K562 (cell line): ENCODE measurements around the gene TBC1D17. TPM values are rescaled to one million over a fixed set of nuclear protein-coding genes. Genes with fewer than 3 reads are reported as not detected.

ENCODE experiments used
- ATAC-seq: fragments of 200-7000 bp; cut with Tn5 transposase; 3 replicates; pipeline ENCODE4 v1.9.1; 2020; ENCODE audit warnings: moderate library complexity
- BruUV-seq: library from RNA; stranded (reverse); fragments of 400-500 nt; replicated peaks from 2 replicates; lab custom pipeline; 2021; lab: Mats Ljungman, UMichigan
- CTCF ChIA-PET: fragments of 300-600 bp; formaldehyde crosslinking; extraction: SDS; loops from one replicate; lab custom pipeline; 2021; ENCODE audit warnings: low intra/inter-chr PET ratio; lab: Yijun Ruan, JAX
- POLR2A ChIA-PET: fragments of 300-600, 350-650 bp; sonication (Branson Sonifier 250); formaldehyde crosslinking; extraction: SDS; loops from one replicate; lab custom pipeline; 2021; ENCODE audit warnings: antibody characterized with exemption, inconsistent platforms; lab: Yijun Ruan, JAX
- DNase-seq, 4 experiments: peaks; one replicate each; pipeline versions ENCODE4 v3.0.0 to v3.0.0-alpha.2; 2011 to 2018; ENCODE audit warnings: low spot score in 3 of 4, mixed read lengths in 3 of 4; ENCODE audit errors: extremely low read depth in 1 of 4
- FAIRE-seq: peaks from 2 replicates; lab custom pipeline; 2011; peaks lifted over from hg19 to GRCh38; lab: Jason Lieb, UNC
- H2AFZ ChIP-seq: 2 replicates; pipeline ENCODE4 v1.6.0; 2011; ENCODE audit warnings: low read depth, low read length, control low read depth, inconsistent platforms
- H3K27ac ChIP-seq: fragments of 200-600 bp; 3 replicates; pipeline ENCODE4 v1.8.0; 2011; ENCODE audit warnings: low read depth, mild to moderate bottlenecking, control low read depth, inconsistent platforms, low read length, moderate library complexity, mixed read lengths; ENCODE audit errors: extremely low read depth
- H3K27me3 ChIP-seq, 2 experiments: fragments of 300-600 bp in 1 of 2; 2 replicates in 1 of 2; 3 replicates in 1 of 2; pipeline versions ENCODE4 v1.6.0 to v1.8.0; 2011; ENCODE audit warnings: inconsistent platforms in 2 of 2, low read length in 2 of 2, mild to moderate bottlenecking in 1 of 2, mixed read lengths in 1 of 2, moderate library complexity in 1 of 2; ENCODE audit not compliant: control insufficient read depth in 2 of 2, insufficient read depth in 2 of 2
- H3K36me3 ChIP-seq: fragments of 300-600 bp; 3 replicates; pipeline ENCODE4 v1.8.0; 2011; ENCODE audit warnings: mild to moderate bottlenecking, low read length, inconsistent platforms; ENCODE audit not compliant: control insufficient read depth, insufficient read depth
- H3K4me1 ChIP-seq, 2 experiments: fragments of 200-600 bp in 1 of 2; replicated peaks in 1 of 2; 2 replicates in 1 of 2; 3 replicates in 1 of 2; pipeline versions ENCODE4 v1.5.1 to v1.8.0; 2011; ENCODE audit warnings: inconsistent platforms in 2 of 2, low read length in 2 of 2, mild to moderate bottlenecking in 1 of 2, mixed read lengths in 1 of 2, moderate library complexity in 1 of 2; ENCODE audit not compliant: control insufficient read depth in 2 of 2, insufficient read depth in 2 of 2
- H3K4me2 ChIP-seq: 2 replicates; pipeline ENCODE4 v1.6.1; 2011; ENCODE audit warnings: low read length, control low read depth, inconsistent platforms, mixed read lengths; ENCODE audit not compliant: insufficient read depth
- H3K4me3 ChIP-seq: fragments of 200-600 bp; sonication (generic), shearing (Covaris generic); 2 replicates; pipeline ENCODE4 v1.5.1; 2016; ENCODE audit warnings: control low read depth, inconsistent platforms
- H3K79me2 ChIP-seq: fragments of 200-600 bp; 3 replicates; pipeline ENCODE4 v1.8.0; 2011; ENCODE audit warnings: low read length, inconsistent platforms; ENCODE audit not compliant: control insufficient read depth, insufficient read depth
- H3K9ac ChIP-seq, 2 experiments: 2 replicates each; pipeline versions ENCODE4 v1.6.0 to v1.6.1; 2011; ENCODE audit warnings: low read depth in 2 of 2, low read length in 2 of 2, control low read depth in 1 of 2, inconsistent platforms in 1 of 2, mild to moderate bottlenecking in 1 of 2, mixed read lengths in 1 of 2; ENCODE audit not compliant: insufficient read depth in 1 of 2
- H3K9me1 ChIP-seq: one replicate; pipeline ENCODE4 v1.6.0; 2011; ENCODE audit warnings: inconsistent platforms, mild to moderate bottlenecking, low read length, moderate library complexity; ENCODE audit not compliant: control insufficient read depth, insufficient read depth
- H3K9me3 ChIP-seq: replicated peaks from 2 replicates; pipeline ENCODE4 v1.5.1; 2011; ENCODE audit warnings: low read depth, low read length, inconsistent platforms; ENCODE audit not compliant: control insufficient read depth, insufficient read depth
- H4K20me1 ChIP-seq: replicated peaks from 2 replicates; pipeline ENCODE4 v1.6.1; 2011; ENCODE audit warnings: low read length, inconsistent platforms, mixed read lengths; ENCODE audit not compliant: control insufficient read depth, insufficient read depth
- CCNT2 ChIP-seq: IDR thresholded peaks from 2 replicates; pipeline ENCODE4 v1.6.1; 2011; ENCODE audit warnings: borderline replicate concordance, low read depth, mild to moderate bottlenecking, moderate library complexity, mixed read lengths, low read length; ENCODE audit not compliant: insufficient read length; ENCODE audit errors: extremely low read depth
- DNMT1 ChIP-seq: fragments of 450-650 bp; IDR thresholded peaks from 2 replicates; pipeline ENCODE4 v1.6.1; 2016; ENCODE audit warnings: antibody characterized with exemption, mild to moderate bottlenecking
- ELF2 ChIP-seq: fragments of 250-450 bp; sonication (Bioruptor Pico); IDR thresholded peaks from 2 replicates; pipeline ENCODE4 v1.5.0; 2021; ENCODE audit warnings: mild to moderate bottlenecking
- ETV1 ChIP-seq: fragments of 450-650 bp; conservative IDR thresholded peaks from 2 replicates; pipeline ENCODE4 v1.6.1; 2016; ENCODE audit warnings: missing genetic modification characterization, control low read depth, low read depth, missing compliant biosample characterization
- FOXK2 ChIP-seq, 2 experiments: fragments of 450-650 bp; IDR thresholded peaks in 1 of 2; conservative IDR thresholded peaks in 1 of 2; 2 replicates each; pipeline ENCODE4 v1.6.1; 2016; ENCODE audit warnings: low read depth in 2 of 2, mild to moderate bottlenecking in 1 of 2
- MYBL2 ChIP-seq, 2 experiments: fragments of 450-650 bp in 1 of 2; sonication (generic) in 1 of 2; formaldehyde crosslinking in 1 of 2; IDR thresholded peaks; 2 replicates each; pipeline versions ENCODE4 v1.6.1 to v1.8.1; 2017 to 2022; ENCODE audit warnings: borderline replicate concordance in 1 of 2, inconsistent platforms in 1 of 2, low read depth in 1 of 2, mild to moderate bottlenecking in 1 of 2, missing genetic modification reagents in 1 of 2, moderate library complexity in 1 of 2
- NFATC3 ChIP-seq: fragments of 450-650 bp; IDR thresholded peaks from 2 replicates; pipeline ENCODE4 v1.6.1; 2017; ENCODE audit warnings: mild to moderate bottlenecking
- PHF8 ChIP-seq: fragments of 200-600 bp; sonication (generic); IDR thresholded peaks from 2 replicates; pipeline ENCODE4 v1.6.1; 2012; ENCODE audit warnings: mixed run types, mild to moderate bottlenecking, inconsistent platforms, low read length, moderate library complexity, borderline replicate concordance
- RAD51 ChIP-seq: fragments of 450-650 bp; IDR thresholded peaks from 2 replicates; pipeline ENCODE4 v1.7.1; 2016; ENCODE audit warnings: low read depth, mild to moderate bottlenecking, borderline replicate concordance
- SMAD3 ChIP-seq: fragments of 450-650 bp; formaldehyde crosslinking; conservative IDR thresholded peaks from 2 replicates; pipeline ENCODE4 v1.4.0; 2020; ENCODE audit warnings: mild to moderate bottlenecking
- TCF7 ChIP-seq: sonication (generic); IDR thresholded peaks from 2 replicates; pipeline ENCODE4 v1.6.1; 2016; ENCODE audit warnings: antibody characterized with exemption, borderline replicate concordance
- TEAD1 ChIP-seq, 2 experiments: fragments of 450-650 bp in 1 of 2; sonication (generic) in 1 of 2; formaldehyde crosslinking; IDR thresholded peaks; 2 replicates each; pipeline versions ENCODE4 v1.4.0 to v1.8.0; 2020 to 2022; ENCODE audit warnings: mild to moderate bottlenecking in 2 of 2, missing genetic modification reagents in 1 of 2
- ZNF696 ChIP-seq: fragments of 250-450 bp; sonication (Bioruptor Pico); conservative IDR thresholded peaks from 2 replicates; pipeline ENCODE4 v1.4.0; 2020; ENCODE audit warnings: mild to moderate bottlenecking, moderate library complexity
- ZNF699 ChIP-seq: fragments of 250-450 bp; sonication (Bioruptor Pico); IDR thresholded peaks from 2 replicates; pipeline ENCODE4 v1.8.0; 2021; ENCODE audit warnings: mild to moderate bottlenecking, moderate library complexity; ENCODE audit not compliant: insufficient replicate concordance
- WGBS: fragments of 100-300 bp; shearing (Covaris generic); methylation state at CpG from one replicate; pipeline ENCODE4 v1.1.6; 2016; ENCODE audit warnings: low coverage, mixed read lengths; ENCODE audit not compliant: insufficient coverage; ENCODE audit errors: missing lambda C conversion rate; 5-methylcytosine and 5-hydroxymethylcytosine counted together
- in situ Hi-C: fragments of 300-500 bp; cut with MboI; formaldehyde crosslinking; loops from 4 replicates; pipeline ENCODE4 v1.15.0; 2018; ENCODE audit warnings: inconsistent platforms, mixed read lengths
- intact Hi-C: fragments of 100-400 bp; cut with micrococcal nuclease; formaldehyde crosslinking; loops from 2 replicates; pipeline ENCODE4 v1.14.2; 2022
- polyA plus RNA-seq, 8 experiments: library from polyadenylated mRNA; depleted of rRNA in 4 of 8; stranded (reverse) in 5 of 8; unstranded in 3 of 8; fragments of >200 nt; fragmentation: Nextera tagmentation in 2 of 8; fragmentation: Illumina TruSeq in 1 of 8; extraction: Ambion mirVana in 2 of 8; extraction: Trizol in 1 of 8; gene quantifications; 2 replicates each; pipeline versions ENCODE4 v1.2.1 to v1.2.3, GENCODE V29; 2011 to 2014; ENCODE audit warnings: inconsistent platforms in 1 of 8, missing spikeins in 1 of 8
- total RNA-seq, 7 experiments: library from RNA; depleted of rRNA in 6 of 7; stranded (reverse); fragments of >200 nt in 6 of 7; fragmentation: Illumina TruSeq in 2 of 7; extraction: Trizol in 2 of 7; gene quantifications; 2 replicates each; pipeline versions ENCODE4 v1.2.1 to v1.2.3, GENCODE V29; 2011 to 2021; ENCODE audit warnings: low replicate concordance in 1 of 7
- TF ChIP-seq, protein P1 (sequence below): fragments of 250-450 bp; sonication (Bioruptor Pico); IDR thresholded peaks from 2 replicates; pipeline ENCODE4 v1.4.0; 2020; ENCODE audit warnings: mild to moderate bottlenecking, moderate library complexity
- TF ChIP-seq, protein P2 (sequence below): sonication (generic); formaldehyde crosslinking; IDR thresholded peaks from 2 replicates; pipeline ENCODE4 v1.8.0; 2022; ENCODE audit warnings: mild to moderate bottlenecking, missing genetic modification reagents

TBC1D17 gene
- total and polyA plus RNA-seq, 9 of the 15 experiments (the other 6 are each of a cell fraction or from before 2014, with no cell fraction given), result 0.42 to 16.0 (median 3.8) TPM

DNA sequence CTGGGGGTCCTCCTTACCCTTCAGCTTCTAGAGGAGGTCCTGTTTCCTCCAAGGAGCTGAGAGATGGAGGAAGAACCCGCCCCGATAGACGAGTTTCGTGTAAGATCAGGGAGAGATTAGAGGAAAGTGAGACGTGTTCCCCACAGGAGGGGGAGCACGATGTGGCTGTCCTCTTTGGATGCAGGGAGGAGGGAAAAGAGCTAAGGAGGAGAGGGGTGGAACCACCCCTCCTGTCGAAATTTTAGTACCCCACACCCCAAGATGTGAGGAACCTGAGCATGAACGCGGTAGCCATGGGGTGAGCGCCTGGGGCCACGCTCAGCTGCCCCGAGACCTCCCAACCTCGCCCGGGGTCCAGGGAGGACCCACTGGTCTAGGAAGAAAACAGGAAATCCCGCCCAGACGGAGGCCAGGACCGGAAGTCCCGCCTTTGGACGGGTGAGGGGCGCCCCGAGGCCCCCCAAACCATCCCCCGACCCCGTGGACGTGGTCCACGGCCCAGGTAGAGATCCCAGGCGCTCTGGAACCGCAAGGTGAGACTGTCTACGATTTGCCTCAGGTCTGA is 1.6 kb upstream of the TBC1D17 start:
- CTCF ChIA-PET, result no interaction called here
- H2AFZ ChIP-seq, result peak overlapping the region; percentile 85
- TF ChIP-seq PHF8 (peak; percentile 44; the same call in 1 of the 2 replicates), SMAD3 (CRISPR knock-in tag) (no peak), ZNF696 (no peak), FOXK2 (conservative IDR thresholded peaks at IDR 0.05 in 1 of 2, IDR thresholded peaks at IDR 0.05 in 1 of 2; ENCODE audit: low read depth in 2 of 2) (0 out of 4 replicates have a peak, but pooled peaks have one; percentile 12 to 16), ETV1 (tag) (no peak), TCF7 (no peak; the same call in 1 of the 2 replicates), DNMT1 (no peak), MYBL2 (IDR thresholded peaks at IDR 0.05; ENCODE audit: low read depth) (no peak), MYBL2 (CRISPR knock-in tag; IDR thresholded peaks at IDR 0.05; ENCODE audit: borderline replicate concordance) (no peak), ELF2 (peak; percentile 70; the same call in 1 of the 2 replicates), RAD51 (no peak), NFATC3 (no peak), ZNF699 (CRISPR knock-in tag) (no peak), CCNT2 (peak; percentile 18), TEAD1 (CRISPR knock-in tag; IDR thresholded peaks at IDR 0.05) (no peak)
- TF ChIP-seq, protein P1, sequence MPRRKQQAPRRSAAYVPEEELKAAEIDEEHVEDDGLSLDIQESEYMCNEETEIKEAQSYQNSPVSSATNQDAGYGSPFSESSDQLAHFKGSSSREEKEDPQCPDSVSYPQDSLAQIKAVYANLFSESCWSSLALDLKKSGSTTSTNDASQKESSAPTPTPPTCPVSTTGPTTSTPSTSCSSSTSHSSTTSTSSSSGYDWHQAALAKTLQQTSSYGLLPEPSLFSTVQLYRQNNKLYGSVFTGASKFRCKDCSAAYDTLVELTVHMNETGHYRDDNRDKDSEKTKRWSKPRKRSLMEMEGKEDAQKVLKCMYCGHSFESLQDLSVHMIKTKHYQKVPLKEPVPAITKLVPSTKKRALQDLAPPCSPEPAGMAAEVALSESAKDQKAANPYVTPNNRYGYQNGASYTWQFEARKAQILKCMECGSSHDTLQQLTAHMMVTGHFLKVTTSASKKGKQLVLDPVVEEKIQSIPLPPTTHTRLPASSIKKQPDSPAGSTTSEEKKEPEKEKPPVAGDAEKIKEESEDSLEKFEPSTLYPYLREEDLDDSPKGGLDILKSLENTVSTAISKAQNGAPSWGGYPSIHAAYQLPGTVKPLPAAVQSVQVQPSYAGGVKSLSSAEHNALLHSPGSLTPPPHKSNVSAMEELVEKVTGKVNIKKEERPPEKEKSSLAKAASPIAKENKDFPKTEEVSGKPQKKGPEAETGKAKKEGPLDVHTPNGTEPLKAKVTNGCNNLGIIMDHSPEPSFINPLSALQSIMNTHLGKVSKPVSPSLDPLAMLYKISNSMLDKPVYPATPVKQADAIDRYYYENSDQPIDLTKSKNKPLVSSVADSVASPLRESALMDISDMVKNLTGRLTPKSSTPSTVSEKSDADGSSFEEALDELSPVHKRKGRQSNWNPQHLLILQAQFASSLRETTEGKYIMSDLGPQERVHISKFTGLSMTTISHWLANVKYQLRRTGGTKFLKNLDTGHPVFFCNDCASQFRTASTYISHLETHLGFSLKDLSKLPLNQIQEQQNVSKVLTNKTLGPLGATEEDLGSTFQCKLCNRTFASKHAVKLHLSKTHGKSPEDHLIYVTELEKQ (CRISPR knock-in tag), result no peak
- TF ChIP-seq, protein P2, sequence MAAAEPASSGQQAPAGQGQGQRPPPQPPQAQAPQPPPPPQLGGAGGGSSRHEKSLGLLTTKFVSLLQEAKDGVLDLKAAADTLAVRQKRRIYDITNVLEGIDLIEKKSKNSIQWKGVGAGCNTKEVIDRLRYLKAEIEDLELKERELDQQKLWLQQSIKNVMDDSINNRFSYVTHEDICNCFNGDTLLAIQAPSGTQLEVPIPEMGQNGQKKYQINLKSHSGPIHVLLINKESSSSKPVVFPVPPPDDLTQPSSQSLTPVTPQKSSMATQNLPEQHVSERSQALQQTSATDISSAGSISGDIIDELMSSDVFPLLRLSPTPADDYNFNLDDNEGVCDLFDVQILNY (CRISPR knock-in tag), result no peak

More for the DNA sequence above, 1.6 kb upstream of the TBC1D17 start:
- H3K79me2 ChIP-seq, result peaks cover 35% of the 10 kb centered on the region
- WGBS, result under 1% methylated on average over 16 of the region's 28 CpGs
- H3K27ac ChIP-seq, result peak overlapping the region; percentile 99
- ATAC-seq, result peak; percentile 33
- peak; percentile 52 for FAIRE-seq
- peak overlapping the region; percentile 98 to 99 for H3K9ac ChIP-seq
- no peaks in the 10 kb centered on the region for H3K9me3 ChIP-seq
- no peaks in the 10 kb centered on the region for H3K27me3 ChIP-seq
- peaks cover 9 to 74% of the 10 kb centered on the region in 2 experiments; a peak in 4 of 5 replicates for H3K4me1 ChIP-seq
- peak; percentile 58 to 76 (median 59) for DNase-seq
- H3K4me2 ChIP-seq, result peak overlapping the region; percentile 99
- intact Hi-C loops, result loop anchor here (10.0 kb wide), 1 partner anchor 161 kb away; no protein-coding TSS in a partner anchor
- in situ Hi-C loops, result loop anchor here (10.0 kb wide), 1 partner anchor 381 kb away; the partner anchor contains the start of gene RPS11
- TSS peak; percentile 58 for BruUV-seq
- peaks cover 50% of the 10 kb centered on the region; the same call in 2 of the 3 replicates for H3K36me3 ChIP-seq
- H3K9me1 ChIP-seq, result peaks cover 2% of the 10 kb centered on the region
- POLR2A ChIA-PET, result interaction anchor here (0.5 to 3.0 kb wide), 13 partner anchors 8 to 115 kb away, joined by 3 to 19 read pairs (median 4); partner anchors contain the start of genes ATF5, NUP62 and PTOV1
- no peaks in the 10 kb centered on the region for H4K20me1 ChIP-seq
- H3K4me3 ChIP-seq, result peak overlapping the region; percentile 84
